Stimulated activated naive CD8-positive, alpha-beta T cell treated with anti-CD3 and anti-CD28 coated beads, Interleukin-15, amount 100 ng/mL, for 72 hours (primary cell): Measurements from ENCODE around the gene PDLIM5.

Source experiments
- ATAC-seq: fragments of 150-1000 bp; cut with Tn5 transposase; 2 replicates; pipeline ENCODE4 v1.10.0; 2021; ENCODE audit warnings: mild to moderate bottlenecking, moderate library complexity
- DNase-seq, 2 donors: peaks; one replicate each; pipeline ENCODE4 v3.0.0; 2021 to 2022
- H3K27ac Mint-ChIP-seq, 2 donors: one replicate each; pipeline ENCODE4 v1.8.0; 2022; ENCODE audit warnings: mild to moderate bottlenecking in 2 of 2, mixed read lengths in 2 of 2, moderate library complexity in 2 of 2
- H3K27me3 Mint-ChIP-seq: one replicate; pipeline ENCODE4 v1.8.0; 2022; ENCODE audit warnings: mixed read lengths
- H3K4me1 Mint-ChIP-seq: one replicate; pipeline ENCODE4 v1.8.0; 2022; ENCODE audit warnings: mild to moderate bottlenecking, mixed read lengths
- H3K4me3 Mint-ChIP-seq, 2 donors: one replicate each; pipeline ENCODE4 v1.8.0; 2022; ENCODE audit warnings: mild to moderate bottlenecking in 2 of 2, mixed read lengths in 2 of 2, moderate library complexity in 1 of 2
- H3K9me3 Mint-ChIP-seq, 2 donors: one replicate each; pipeline ENCODE4 v1.8.0; 2022; ENCODE audit warnings: mixed read lengths in 2 of 2

PDLIM5 gene

GRCh38 chr4:94447754-94448411, 3.9 kb upstream of the PDLIM5 start:
- ATAC-seq (no peak), DNase-seq (no peak)
- Mint-ChIP-seq H3K4me1 (peaks cover 5% of the 10 kb centered on the region), H3K9me3 (no peaks in the 10 kb centered on the region), H3K27me3 (peaks cover 12% of the 10 kb centered on the region), H3K27ac (no peak overlapping the region), H3K4me3 (no peak overlapping the region)

- H3K9me3 Mint-ChIP-seq: no peaks in the 10 kb centered on the region
- no peak overlapping the region for H3K4me3 Mint-ChIP-seq
- H3K4me1 Mint-ChIP-seq: peaks cover 15% of the 10 kb centered on the region
- H3K27ac Mint-ChIP-seq: no peak overlapping the region
- DNase-seq (no peak), ATAC-seq (no peak)
- H3K27me3 Mint-ChIP-seq: peaks cover 12% of the 10 kb centered on the region
Measured at GRCh38 chr4:94448815-94449375, 2.8 kb upstream of the PDLIM5 start.

DNA sequence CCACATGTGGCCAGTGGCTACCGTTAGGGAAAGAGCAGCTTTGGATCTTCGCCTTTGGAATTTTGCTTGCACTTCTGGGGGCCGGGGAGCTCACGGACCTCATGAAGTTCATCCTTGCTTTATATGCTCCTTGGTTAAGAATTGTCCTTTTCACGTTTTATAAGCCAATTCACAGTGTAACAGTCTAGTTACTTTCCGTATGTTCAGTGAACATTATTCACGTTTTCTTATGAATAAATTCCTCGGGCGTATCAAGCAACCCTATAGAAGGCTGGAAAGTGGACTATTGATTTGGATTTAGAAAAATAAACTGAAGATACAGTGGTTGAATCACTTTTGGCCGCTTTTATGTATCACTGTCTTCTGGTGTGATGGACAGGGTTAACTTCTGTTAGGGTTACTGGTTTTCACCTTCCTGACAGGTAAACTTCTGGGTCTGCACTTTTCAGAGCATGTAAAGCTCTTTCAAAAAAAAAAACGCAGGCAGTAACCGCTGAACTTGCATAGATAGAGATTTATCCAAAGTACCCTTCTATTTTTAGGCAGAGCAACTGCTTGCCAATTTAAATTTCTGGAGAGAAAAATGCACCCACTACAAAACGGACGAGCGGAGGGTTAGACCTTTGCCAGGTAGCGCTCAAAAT, 569 bp upstream of the PDLIM5 start:
- no peaks in the 10 kb centered on the region for H3K9me3 Mint-ChIP-seq
- ATAC-seq (no peak), DNase-seq (no peak)
- peaks cover 15% of the 10 kb centered on the region for H3K4me1 Mint-ChIP-seq
- no peak overlapping the region for H3K27ac Mint-ChIP-seq
- H3K27me3 Mint-ChIP-seq: peaks cover 12% of the 10 kb centered on the region
- peak overlapping the region; percentile 92 to 95 for H3K4me3 Mint-ChIP-seq

GRCh38 chr4:94452476-94453371, 982 bp downstream of the PDLIM5 start:
- peaks cover 7% of the 10 kb centered on the region for H3K27me3 Mint-ChIP-seq
- peak; percentile 9 to 14 for DNase-seq
- ATAC-seq: no peak
- H3K27ac Mint-ChIP-seq: peak overlapping the region in 1 of 2 donors; percentile 61
- H3K4me3 Mint-ChIP-seq: peak overlapping the region; percentile 92 to 95
- no peaks in the 10 kb centered on the region for H3K9me3 Mint-ChIP-seq
- H3K4me1 Mint-ChIP-seq: peaks cover 15% of the 10 kb centered on the region

DNA sequence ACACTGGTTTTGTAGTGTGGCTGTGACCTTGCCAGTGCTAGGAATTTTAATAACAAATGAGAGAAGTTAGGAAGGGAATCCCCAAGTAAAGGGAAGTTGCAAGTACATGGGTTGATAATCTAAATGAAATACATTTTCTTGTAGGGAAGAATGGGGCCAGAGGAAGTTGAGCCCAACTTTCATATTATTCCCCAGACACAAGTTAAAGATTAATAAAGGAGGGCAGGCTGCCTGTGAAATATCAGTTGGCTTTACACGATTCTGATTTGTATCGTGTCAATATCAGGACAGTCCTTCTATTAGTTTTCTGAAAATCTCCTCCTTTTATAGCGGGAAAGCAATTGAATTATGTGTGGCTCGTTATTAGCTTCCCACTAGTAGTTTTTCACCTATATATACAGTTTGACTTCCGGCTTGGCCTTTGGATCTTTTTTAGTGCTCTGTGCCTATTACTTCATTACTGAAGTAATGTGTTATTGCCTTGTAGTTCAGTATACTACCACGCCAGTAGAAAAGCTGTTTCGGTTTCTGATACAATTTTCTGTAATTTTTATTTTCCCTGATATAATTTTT, 1.7 kb downstream of the PDLIM5 start:
- Mint-ChIP-seq H3K27me3 (no peaks in the 10 kb centered on the region), H3K4me3 (no peak overlapping the region), H3K27ac (peak overlapping the region in 1 of 2 donors; percentile 61), H3K4me1 (peaks cover 15% of the 10 kb centered on the region), H3K9me3 (no peaks in the 10 kb centered on the region)
- ATAC-seq: no peak
- no peak for DNase-seq

- Mint-ChIP-seq H3K9me3 (no peaks in the 10 kb centered on the region), H3K4me3 (no peak overlapping the region), H3K4me1 (peaks cover 23% of the 10 kb centered on the region), H3K27ac (no peak overlapping the region), H3K27me3 (no peaks in the 10 kb centered on the region)
- DNase-seq (no peak), ATAC-seq (no peak)
Measured at GRCh38 chr4:94454405-94454804, 2.7 kb downstream of the PDLIM5 start.

GRCh38 chr4:94455081-94455480, 3.3 kb downstream of the PDLIM5 start:
- Mint-ChIP-seq H3K27ac (no peak overlapping the region), H3K27me3 (no peaks in the 10 kb centered on the region), H3K4me3 (no peak overlapping the region), H3K9me3 (no peaks in the 10 kb centered on the region), H3K4me1 (peaks cover 28% of the 10 kb centered on the region)
- no peak for ATAC-seq
- no peak for DNase-seq

- no peaks in the 10 kb centered on the region for H3K27me3 Mint-ChIP-seq
- DNase-seq (no peak), ATAC-seq (no peak)
- no peaks in the 10 kb centered on the region for H3K9me3 Mint-ChIP-seq
- H3K4me1 Mint-ChIP-seq: peaks cover 25% of the 10 kb centered on the region
- H3K27ac Mint-ChIP-seq: no peak overlapping the region
- H3K4me3 Mint-ChIP-seq: no peak overlapping the region
Measured at GRCh38 chr4:94457692-94458106, 6.0 kb downstream of the PDLIM5 start.

- no peak for DNase-seq
- H3K4me1 Mint-ChIP-seq: peaks cover 15% of the 10 kb centered on the region
- no peak overlapping the region for H3K27ac Mint-ChIP-seq
Measured at GRCh38 chr4:94458682-94459081, 6.9 kb downstream of the PDLIM5 start.

GRCh38 chr4:94459462-94460161, 7.9 kb downstream of the PDLIM5 start:
- H3K9me3 Mint-ChIP-seq: no peaks in the 10 kb centered on the region
- no peak for ATAC-seq
- peaks cover 13% of the 10 kb centered on the region for H3K4me1 Mint-ChIP-seq
- no peaks in the 10 kb centered on the region for H3K27me3 Mint-ChIP-seq
- no peak overlapping the region for H3K27ac Mint-ChIP-seq
- DNase-seq: no peak
- no peak overlapping the region for H3K4me3 Mint-ChIP-seq

More at GRCh38 chr4:94458682-94459081, 6.9 kb downstream of the PDLIM5 start:
- Mint-ChIP-seq H3K9me3 (no peaks in the 10 kb centered on the region), H3K4me3 (no peak overlapping the region), H3K27me3 (no peaks in the 10 kb centered on the region)
- no peak for ATAC-seq

DNA sequence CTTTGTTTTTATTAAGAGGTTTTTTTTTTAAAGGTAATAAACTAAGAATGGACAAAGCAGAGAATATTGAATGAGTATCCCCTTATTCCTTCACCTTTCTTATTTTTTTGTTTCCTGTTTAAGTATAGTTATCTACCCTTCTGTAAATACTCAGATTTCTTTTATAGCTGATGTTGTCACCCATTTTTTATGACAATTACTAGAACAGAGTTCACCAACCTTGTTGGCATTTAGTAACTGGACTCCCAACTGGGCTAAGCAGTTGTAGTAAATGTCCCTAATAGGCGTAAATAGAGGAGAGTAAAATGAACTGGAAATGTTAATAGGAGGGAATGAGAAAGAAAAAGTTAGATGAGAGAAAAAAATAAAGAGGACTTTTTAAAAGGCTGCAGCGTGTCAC, 9.8 kb downstream of the PDLIM5 start:
- no peaks in the 10 kb centered on the region for H3K27me3 Mint-ChIP-seq
- peaks cover 13% of the 10 kb centered on the region for H3K4me1 Mint-ChIP-seq
- no peak overlapping the region for H3K27ac Mint-ChIP-seq
- ATAC-seq: no peak
- no peak for DNase-seq
- H3K9me3 Mint-ChIP-seq: no peaks in the 10 kb centered on the region
- no peak overlapping the region for H3K4me3 Mint-ChIP-seq

DNA sequence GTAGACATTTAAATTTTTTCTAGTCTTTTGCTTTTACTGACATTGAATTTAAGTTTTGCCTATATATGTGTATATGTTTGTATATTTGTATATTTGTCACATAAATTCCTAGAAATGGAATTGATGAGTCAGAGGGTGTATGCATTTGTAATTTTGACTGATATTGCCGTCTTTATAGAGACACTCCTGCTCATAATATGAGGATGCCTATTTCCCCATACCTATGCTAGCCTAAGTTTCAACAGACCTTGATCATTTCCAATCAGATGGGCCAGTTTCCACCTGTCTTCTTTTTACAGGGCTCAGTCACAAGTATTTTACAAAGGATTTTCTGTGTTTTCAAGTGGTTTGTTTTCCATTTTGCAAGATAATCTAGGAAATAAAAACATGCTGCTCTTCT, 10.8 kb downstream of the PDLIM5 start:
- no peak for DNase-seq
- peaks cover 13% of the 10 kb centered on the region for H3K4me1 Mint-ChIP-seq
- no peaks in the 10 kb centered on the region for H3K9me3 Mint-ChIP-seq
- no peak overlapping the region for H3K27ac Mint-ChIP-seq
- no peak for ATAC-seq
- no peak overlapping the region for H3K4me3 Mint-ChIP-seq
- no peaks in the 10 kb centered on the region for H3K27me3 Mint-ChIP-seq

DNA sequence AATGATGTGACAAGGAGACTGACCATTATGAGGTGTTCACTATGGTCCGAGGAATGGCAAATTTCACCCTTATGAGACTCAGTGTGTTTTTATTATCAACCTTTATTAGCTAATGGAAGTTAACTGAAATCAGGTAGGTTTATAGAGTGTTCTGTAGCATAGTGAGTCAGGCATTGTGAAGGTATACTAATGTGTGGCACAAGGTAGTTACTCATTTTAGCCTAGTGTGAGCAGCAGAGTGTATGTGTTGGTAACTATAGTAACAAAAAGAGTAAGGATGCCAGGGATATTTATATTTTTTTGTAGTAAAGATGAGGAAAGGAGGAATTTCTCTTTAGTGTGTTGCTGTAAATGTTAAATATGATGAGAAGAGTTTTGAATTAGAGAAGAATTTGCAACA, 12.0 kb downstream of the PDLIM5 start:
- Mint-ChIP-seq H3K27me3 (no peaks in the 10 kb centered on the region), H3K9me3 (no peaks in the 10 kb centered on the region), H3K27ac (no peak overlapping the region), H3K4me1 (peaks cover 11% of the 10 kb centered on the region), H3K4me3 (no peak overlapping the region)
- no peak for ATAC-seq
- DNase-seq: no peak

DNA sequence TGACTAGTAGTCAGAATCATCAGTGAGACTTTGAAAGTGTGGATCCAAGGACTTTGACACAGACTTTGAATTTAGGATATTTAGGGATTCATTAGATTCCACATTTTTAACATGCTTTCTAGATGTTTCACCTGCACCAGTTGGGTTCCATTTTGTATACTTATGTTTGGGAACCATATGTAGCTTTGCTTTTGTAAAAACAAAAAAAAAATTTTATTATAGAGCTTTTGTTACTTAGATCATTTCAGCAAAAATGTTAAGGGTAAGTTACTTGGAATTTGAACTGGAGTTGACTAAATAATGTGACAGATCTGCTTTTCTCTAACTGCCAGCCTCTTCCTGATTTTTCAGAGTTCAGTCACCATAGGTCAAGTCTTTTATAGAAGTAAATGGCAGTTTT, 14.6 kb downstream of the PDLIM5 start:
- H3K4me1 Mint-ChIP-seq: no peaks in the 10 kb centered on the region
- H3K9me3 Mint-ChIP-seq: peaks cover 0 to 13% of the 10 kb centered on the region in 2 donors
- H3K4me3 Mint-ChIP-seq: no peak overlapping the region
- H3K27me3 Mint-ChIP-seq: no peaks in the 10 kb centered on the region
- ATAC-seq: no peak
- no peak overlapping the region for H3K27ac Mint-ChIP-seq
- no peak for DNase-seq

- H3K27me3 Mint-ChIP-seq: no peaks in the 10 kb centered on the region
- H3K9me3 Mint-ChIP-seq: peaks cover 0 to 13% of the 10 kb centered on the region in 2 donors
- no peak overlapping the region for H3K27ac Mint-ChIP-seq
- no peaks in the 10 kb centered on the region for H3K4me1 Mint-ChIP-seq
- ATAC-seq: no peak
- H3K4me3 Mint-ChIP-seq: no peak overlapping the region
- no peak for DNase-seq
Measured at GRCh38 chr4:94466923-94467322, 15.2 kb downstream of the PDLIM5 start.
